GM19328 (cell line): Measurements from ENCODE around the gene SOX13.

Source experiments
- ATAC-seq: cut with Tn5 transposase; IDR thresholded peaks from one replicate; pipeline ENCODE4 v1.9.1; 2021; ENCODE audit warnings: mild to moderate bottlenecking, moderate library complexity; ENCODE audit not compliant: unreplicated experiment

The SOX13 gene

DNA sequence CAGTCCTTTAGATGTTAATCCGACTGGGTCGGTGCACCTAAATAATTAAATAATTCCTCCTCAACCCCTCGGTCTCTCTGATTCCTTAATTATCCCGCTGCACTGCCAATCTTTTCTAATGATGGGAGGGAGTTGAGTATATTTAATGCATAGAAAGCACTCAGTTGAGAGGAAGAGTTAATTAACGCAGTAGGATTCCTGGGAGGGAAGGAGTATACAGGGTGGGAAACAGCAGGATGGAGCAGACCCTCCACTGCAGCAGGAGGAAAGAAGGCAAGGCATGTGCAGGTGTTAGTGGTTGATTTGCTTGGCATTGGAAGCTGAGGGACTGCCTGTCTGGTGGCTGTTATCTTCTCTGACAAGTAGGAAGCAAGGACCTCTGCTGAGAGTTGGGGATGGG lies 103.1 kb downstream of the SOX13 start:
- ATAC-seq = no peak

- no peak for ATAC-seq
Measured at GRCh38 chr1:204177133-204177532, 104.2 kb downstream of the SOX13 start.
